Large intestine (tissue), 3 donors: ENCODE measurements around the gene DARS1. TPM values are rescaled to one million over a fixed set of nuclear protein-coding genes. Genes with fewer than 3 reads are reported as not detected.
"Not testable (repeated sequence)": the region's sequence is repeated elsewhere in the genome, so short reads cannot be mapped to it uniquely, and the experiment has no call there.

Experiments
- DNase-seq, 2 donors: peaks; one replicate each; pipeline versions ENCODE4 v3.0.0 to v3.0.0-alpha.2; 2013
- H3K27ac ChIP-seq: one replicate; pipeline ENCODE4 v1.5.1; 2013; ENCODE audit warnings: low read length
- H3K27me3 ChIP-seq: 2 replicates; pipeline ENCODE4 v1.6.1; 2013; ENCODE audit warnings: low read length; ENCODE audit not compliant: control insufficient read depth, insufficient read depth
- H3K36me3 ChIP-seq: 2 replicates; pipeline ENCODE4 v1.6.1; 2013; ENCODE audit warnings: low read length; ENCODE audit not compliant: control insufficient read depth, insufficient read depth
- H3K4me1 ChIP-seq: one replicate; pipeline ENCODE4 v1.6.1; 2013; ENCODE audit warnings: low read length; ENCODE audit not compliant: control insufficient read depth, insufficient read depth
- H3K4me3 ChIP-seq: one replicate; pipeline ENCODE4 v1.5.1; 2013; ENCODE audit warnings: low read length
- H3K9me3 ChIP-seq: one replicate; pipeline ENCODE4 v1.6.1; 2013; ENCODE audit warnings: mild to moderate bottlenecking, low read depth, low read length, moderate library complexity; ENCODE audit not compliant: control insufficient read depth
- WGBS: methylation state at CpG from one replicate; pipeline ENCODE4 v1.1.5; 2013; ENCODE audit warnings: low lambda C conversion rate; ENCODE audit not compliant: insufficient coverage; 5-methylcytosine and 5-hydroxymethylcytosine counted together
- polyA plus RNA-seq: library from polyadenylated mRNA; unstranded; fragments of 120-200 nt; gene quantifications from one replicate; pipeline ENCODE4 v1.2.1, GENCODE V29; 2013

The DARS1 gene
- polyA plus RNA-seq, 1 donor, result 73.7 TPM

DNA sequence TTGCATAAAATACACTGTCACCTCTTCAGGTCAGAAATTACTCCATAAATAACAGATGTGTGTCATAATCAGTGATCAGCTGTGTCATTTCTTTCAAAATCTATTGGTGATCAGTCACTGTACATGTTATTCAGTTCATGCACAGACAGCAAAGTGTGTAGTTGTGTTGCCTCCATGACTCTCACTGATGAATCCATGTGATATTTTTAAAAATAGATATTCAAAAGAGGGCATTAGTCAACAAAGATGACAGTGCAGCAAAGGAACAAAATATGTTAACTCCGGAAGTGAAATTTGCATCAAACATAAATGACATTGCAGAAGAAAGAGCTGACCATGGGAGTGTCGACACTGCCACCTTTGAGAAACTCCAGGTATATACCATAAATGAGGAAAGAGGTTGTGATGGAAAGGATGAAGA lies 92.0 kb downstream of the DARS1 start:
- Histone ChIP-seq H3K4me3 (no peak overlapping the region), H3K27me3 (no peaks in the 10 kb centered on the region), H3K9me3 (no peaks in the 10 kb centered on the region), H3K27ac (no peak overlapping the region), H3K4me1 (no peaks in the 10 kb centered on the region), H3K36me3 (no peaks in the 10 kb centered on the region)
- WGBS, result 100% methylated on average over 2 of the region's 2 CpGs
- no peak for DNase-seq

DNA sequence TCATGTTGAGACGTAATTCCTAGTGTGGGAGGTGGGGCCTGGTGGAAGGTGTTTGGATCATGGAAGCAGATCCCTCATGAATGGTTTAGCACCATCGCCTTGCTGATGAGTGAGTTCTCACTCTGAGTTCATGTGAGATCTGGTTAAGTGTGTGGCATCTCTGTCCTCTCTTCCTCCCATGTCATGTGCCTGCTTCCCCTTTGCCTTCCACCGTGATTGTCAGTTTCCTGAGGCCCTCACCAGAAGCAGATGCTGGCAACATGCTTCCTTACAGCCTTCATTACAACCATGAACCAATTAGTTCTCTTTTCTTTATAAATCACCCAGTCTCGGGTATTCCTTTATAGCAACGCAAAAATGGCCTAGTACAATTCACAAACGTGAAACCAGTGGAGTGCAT lies 94.6 kb downstream of the DARS1 start:
- Histone ChIP-seq H3K27ac (no peak overlapping the region), H3K36me3 (no peaks in the 10 kb centered on the region), H3K27me3 (no peaks in the 10 kb centered on the region), H3K9me3 (no peaks in the 10 kb centered on the region), H3K4me1 (no peaks in the 10 kb centered on the region), H3K4me3 (no peak overlapping the region)
- no peak for DNase-seq
- WGBS, result 50% methylated on average over 2 of the region's 6 CpGs

DNA sequence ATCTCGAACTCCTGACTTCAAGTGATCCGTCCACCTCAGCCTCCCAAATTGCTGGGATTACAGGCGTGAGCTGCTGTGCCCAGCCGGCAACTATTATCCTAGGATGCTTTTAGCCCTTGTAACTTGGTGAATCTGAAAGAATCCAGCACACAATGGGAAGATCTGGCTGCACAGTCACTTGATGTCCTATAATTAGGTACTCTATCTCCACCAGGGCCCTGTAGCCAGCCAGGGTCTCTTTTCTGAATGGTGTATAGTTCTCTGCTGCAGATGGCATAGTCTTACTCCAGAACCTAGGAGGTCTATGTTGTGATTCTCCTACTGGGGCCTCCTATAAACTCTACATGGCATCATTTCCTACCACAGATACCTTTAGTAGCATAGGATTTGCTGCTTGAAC lies 95.3 kb downstream of the DARS1 start:
- Histone ChIP-seq H3K9me3 (no peaks in the 10 kb centered on the region), H3K27ac (no peak overlapping the region), H3K4me3 (no peak overlapping the region), H3K36me3 (no peaks in the 10 kb centered on the region), H3K4me1 (no peaks in the 10 kb centered on the region), H3K27me3 (no peaks in the 10 kb centered on the region)
- no peak for DNase-seq
- no CpG with 5 or more reads among the region's 4 CpGs for WGBS

DNA sequence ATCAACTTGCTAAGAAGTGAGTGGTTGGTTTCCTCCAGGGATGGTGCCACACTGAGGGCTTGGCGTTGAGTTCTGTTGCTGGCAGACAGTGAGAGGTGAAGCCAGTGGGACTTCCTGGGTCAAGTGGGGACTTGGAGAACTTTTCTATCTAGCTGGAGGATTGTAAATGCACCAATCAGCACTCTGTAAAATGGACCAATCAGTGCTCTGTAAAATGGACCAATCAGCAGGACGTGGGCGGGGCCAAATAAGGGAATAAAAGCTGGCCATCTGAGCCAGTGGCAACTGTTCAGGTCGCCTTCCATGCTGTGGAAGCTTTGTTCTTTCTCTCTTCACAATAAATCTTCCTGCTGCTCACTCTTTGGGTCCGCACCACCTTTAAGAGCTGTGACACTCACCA lies 96.8 kb downstream of the DARS1 start:
- WGBS, result no CpG with 5 or more reads among the region's 5 CpGs
- not testable (repeated sequence) for H3K9me3 ChIP-seq, H3K36me3 ChIP-seq, H3K27me3 ChIP-seq, H3K27ac ChIP-seq, H3K4me3 ChIP-seq, DNase-seq, H3K4me1 ChIP-seq

DNA sequence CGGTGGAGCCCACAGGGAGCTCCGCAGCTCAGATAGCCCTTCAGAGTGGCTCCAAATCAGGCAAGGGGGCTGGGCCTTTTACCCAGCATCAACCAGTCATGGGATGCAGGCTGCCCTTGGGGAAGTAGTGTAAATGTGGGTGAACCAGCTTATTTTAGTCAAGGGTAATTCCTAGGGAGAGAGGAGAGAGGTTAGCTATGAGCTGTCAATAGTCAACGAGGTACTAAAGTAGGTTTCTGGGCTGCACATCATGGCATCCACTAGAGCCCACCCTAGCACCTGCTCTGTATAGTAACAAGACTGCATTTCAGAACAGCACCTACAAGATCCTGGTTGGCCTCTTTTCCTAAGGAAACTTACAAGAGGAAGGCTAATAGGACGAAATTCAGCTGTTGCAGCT lies 99.7 kb downstream of the DARS1 start:
- WGBS, result no CpG with 5 or more reads among the region's 4 CpGs
- Histone ChIP-seq H3K9me3 (no peaks in the 10 kb centered on the region), H3K27me3 (no peaks in the 10 kb centered on the region), H3K36me3 (no peaks in the 10 kb centered on the region), H3K4me1 (no peaks in the 10 kb centered on the region), H3K4me3 (no peak overlapping the region), H3K27ac (no peak overlapping the region)
- no peak for DNase-seq

DNA sequence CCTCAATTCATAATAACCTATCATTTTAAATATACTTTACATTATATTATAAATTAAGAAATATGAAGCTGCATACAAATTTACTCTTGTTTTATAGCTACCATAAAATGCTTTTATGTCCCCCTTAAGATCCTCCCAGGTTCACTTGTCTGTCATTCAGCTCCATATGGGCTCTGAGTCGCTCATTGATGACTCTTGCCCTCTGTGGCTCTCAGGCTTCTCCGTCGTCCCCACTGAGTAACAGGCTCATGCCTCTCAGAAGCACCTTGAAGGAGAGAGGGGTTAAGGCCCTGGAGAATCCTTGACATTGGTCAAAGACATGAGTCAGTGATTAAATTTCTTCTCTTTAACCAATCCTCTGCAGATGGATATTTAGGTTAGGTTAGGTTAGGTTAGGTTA lies 103.0 kb downstream of the DARS1 start:
- no CpG with 5 or more reads among the region's 3 CpGs for WGBS
- Histone ChIP-seq H3K4me3 (no peak overlapping the region), H3K9me3 (no peaks in the 10 kb centered on the region), H3K36me3 (no peaks in the 10 kb centered on the region), H3K27ac (no peak overlapping the region), H3K4me1 (no peaks in the 10 kb centered on the region), H3K27me3 (no peaks in the 10 kb centered on the region)
- peak in 1 of 2 donors; percentile 22 for DNase-seq

DNA sequence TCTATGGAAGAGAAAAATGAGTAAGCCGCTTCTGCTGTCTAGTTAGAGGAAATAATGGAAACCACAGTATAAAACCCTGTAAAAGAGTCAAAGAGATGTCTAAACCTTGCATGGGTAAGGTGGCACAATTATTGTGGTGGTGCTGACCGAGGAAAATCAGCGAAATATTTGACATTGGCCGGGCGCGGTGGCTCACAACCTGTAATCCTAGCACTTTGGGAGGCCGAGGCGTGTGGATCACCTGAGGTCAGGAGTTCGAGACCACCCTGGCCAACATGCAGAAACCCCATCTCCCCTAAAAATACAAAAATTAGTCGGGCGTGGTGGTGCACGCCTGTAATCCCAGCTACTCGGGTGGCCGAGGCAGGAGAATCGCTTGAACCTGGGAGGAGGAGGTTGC lies 108.7 kb downstream of the DARS1 start:
- DNase-seq, H3K27ac ChIP-seq: not testable (repeated sequence)

DNA sequence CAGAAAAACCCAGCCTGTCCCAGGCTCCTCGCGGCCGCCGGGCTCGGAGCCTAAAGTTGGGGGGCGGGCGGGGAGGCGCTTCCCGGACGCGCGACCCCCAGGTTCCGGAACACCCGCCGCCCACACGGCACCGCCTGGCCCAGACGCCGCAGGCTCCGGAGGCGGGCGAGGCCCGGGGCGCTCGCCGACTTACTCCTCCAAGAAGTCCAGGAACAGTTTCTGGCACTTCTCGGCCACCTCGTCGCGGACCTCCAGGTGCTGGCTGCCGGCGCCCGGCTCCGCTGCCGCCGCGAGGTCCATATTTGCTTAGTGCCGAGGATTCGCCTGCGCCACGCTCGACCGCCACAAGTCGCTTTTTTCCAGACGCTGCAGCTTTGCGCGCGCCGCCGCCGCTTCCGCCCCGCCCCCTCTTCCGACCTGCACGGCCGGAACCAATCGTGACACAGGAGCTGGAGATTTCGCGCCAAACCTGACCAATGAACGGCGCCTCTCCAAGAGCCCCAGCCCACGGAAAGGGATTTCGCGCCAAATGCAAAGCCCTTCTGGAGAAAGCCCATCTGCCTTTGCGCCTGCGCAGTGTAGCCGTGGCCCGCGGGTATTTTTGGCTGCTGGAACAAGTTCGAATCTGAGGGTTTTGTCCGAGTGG lies 109.2 kb downstream of the DARS1 start, which contains the start of gene MCM6:
TSS of gene MCM6 (minus strand) at position 378 of the 646 bp plus-strand sequence. CDS start at position 300, 78 bp downstream.
- peaks cover 5% of the 10 kb centered on the region for H3K36me3 ChIP-seq
- no CpG with 5 or more reads among the region's 71 CpGs for WGBS
- no peaks in the 10 kb centered on the region for H3K27me3 ChIP-seq
- peaks cover 3% of the 10 kb centered on the region for H3K4me1 ChIP-seq
- no peaks in the 10 kb centered on the region for H3K9me3 ChIP-seq
- H3K27ac ChIP-seq, result peak within 1 kb of the TSS; percentile 73
- peak; percentile 99 for DNase-seq
- H3K4me3 ChIP-seq, result peak within 1 kb of the TSS; percentile 78

More for the DNA sequence above, 108.7 kb downstream of the DARS1 start:
- not testable (repeated sequence) for H3K27me3 ChIP-seq, H3K36me3 ChIP-seq, H3K4me1 ChIP-seq, H3K9me3 ChIP-seq
- H3K4me3 ChIP-seq, result peak overlapping the region; percentile 78
- no CpG with 5 or more reads among the region's 15 CpGs for WGBS

DNA sequence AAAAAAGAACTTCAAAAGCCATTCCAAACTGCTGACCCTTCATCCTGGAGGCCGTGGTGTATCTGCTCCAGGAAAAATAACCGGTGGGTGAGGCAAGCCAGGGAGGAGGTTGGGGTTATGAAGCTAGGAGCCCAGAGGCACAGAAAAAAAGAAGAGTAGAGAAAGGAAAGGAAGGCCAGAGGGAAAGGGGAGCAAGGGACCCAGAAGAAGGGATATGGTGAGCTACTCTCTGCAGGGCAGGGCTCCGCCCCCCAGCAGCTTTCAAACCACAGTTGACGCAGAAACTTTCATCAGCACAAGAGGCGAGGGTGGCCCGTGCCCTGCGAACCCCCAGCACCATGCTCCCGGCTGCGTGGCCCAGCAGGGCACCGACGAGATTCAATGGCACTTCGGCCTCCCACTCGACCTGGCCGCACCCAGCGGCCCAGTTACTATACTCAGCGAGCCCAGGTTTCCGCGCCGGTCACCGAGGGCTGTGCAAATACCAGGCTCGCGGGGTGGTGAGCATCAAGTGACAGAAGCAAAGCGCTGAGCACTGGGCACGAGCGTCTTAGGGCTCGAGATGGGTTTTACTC lies 109.8 kb downstream of the DARS1 start:
- Histone ChIP-seq H3K36me3 (peaks cover 10% of the 10 kb centered on the region), H3K27me3 (no peaks in the 10 kb centered on the region), H3K4me3 (peak overlapping the region; percentile 78), H3K4me1 (peaks cover 3% of the 10 kb centered on the region), H3K9me3 (no peaks in the 10 kb centered on the region), H3K27ac (peak overlapping the region; percentile 73)
- peak; percentile 23 to 72 for DNase-seq
- 0% methylated on average over 1 of the region's 26 CpGs for WGBS

DNA sequence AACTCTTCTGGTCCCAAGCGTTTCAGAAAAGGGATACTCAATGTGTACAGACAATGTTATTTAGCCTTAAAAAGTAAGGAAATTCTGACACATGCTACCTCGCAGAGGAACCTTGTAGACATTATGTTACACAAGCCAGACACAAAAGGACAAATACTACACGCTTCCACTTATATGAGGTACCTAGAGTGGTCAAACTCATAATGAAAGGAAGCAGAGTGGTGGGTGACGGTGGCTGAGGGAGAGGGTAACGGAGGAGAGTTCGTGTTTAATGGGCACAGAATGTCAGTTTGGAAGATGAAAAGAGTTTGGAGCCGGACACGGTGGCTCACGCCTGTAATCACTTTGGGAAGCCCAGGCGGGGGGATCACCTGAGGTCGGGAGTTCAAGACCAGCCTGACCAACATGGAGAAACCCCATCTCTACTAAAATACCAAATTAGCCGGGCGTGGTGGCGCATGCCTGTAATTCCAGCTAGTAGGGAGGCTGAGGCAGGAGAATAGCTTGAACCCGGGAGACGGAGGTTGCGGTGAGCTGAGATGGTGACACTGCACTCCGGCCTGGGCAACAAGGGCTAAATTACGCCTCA lies 110.6 kb downstream of the DARS1 start:
- Histone ChIP-seq H3K4me1 (peaks cover 3% of the 10 kb centered on the region), H3K27ac (no peak overlapping the region), H3K4me3 (peak overlapping the region; percentile 78), H3K27me3 (no peaks in the 10 kb centered on the region), H3K36me3 (peaks cover 16% of the 10 kb centered on the region), H3K9me3 (no peaks in the 10 kb centered on the region)
- DNase-seq, result no peak
- 20% methylated on average over 1 of the region's 19 CpGs for WGBS
